Neural cell (in vitro differentiated cells): ENCODE results near the gene TMEM131. TPM values are rescaled to one million over a fixed set of nuclear protein-coding genes. Genes with fewer than 3 reads are reported as not detected.

Experiments used
- H2AFZ ChIP-seq: fragments of 200-600, 300-800 bp; sonication (generic), shearing (Covaris generic); 2 replicates; pipeline ENCODE4 v1.6.0; 2014; ENCODE audit warnings: low read depth, mild to moderate bottlenecking, antibody characterized with exemption, low read length, moderate library complexity
- H3F3A ChIP-seq: fragments of 200-600 bp; shearing (Covaris generic); 2 replicates; pipeline ENCODE4 v1.6.1; 2016; ENCODE audit warnings: mild to moderate bottlenecking, moderate library complexity, mixed read lengths, antibody characterized with exemption, low read length; ENCODE audit not compliant: insufficient read depth, poor library complexity, severe bottlenecking
- H3K27ac ChIP-seq: fragments of 200-600, 300-800 bp; sonication (generic), shearing (Covaris generic); 2 replicates; pipeline ENCODE4 v1.5.1; 2014; ENCODE audit warnings: mild to moderate bottlenecking, low read length, moderate library complexity
- H3K27me3 ChIP-seq: fragments of 300-800, 200-600 bp; sonication (generic), shearing (Covaris generic); 2 replicates; pipeline ENCODE4 v1.6.0; 2014; ENCODE audit warnings: mild to moderate bottlenecking, low read depth, low read length, moderate library complexity; ENCODE audit not compliant: insufficient read depth
- H3K36me3 ChIP-seq: fragments of 300-800, 200-600 bp; sonication (generic), shearing (Covaris generic); 2 replicates; pipeline ENCODE4 v1.5.1; 2014; ENCODE audit warnings: mild to moderate bottlenecking, antibody characterized with exemption, low read length, moderate library complexity; ENCODE audit not compliant: insufficient read depth
- H3K4me2 ChIP-seq: fragments of 300-800, 200-600 bp; sonication (generic), shearing (Covaris generic); 2 replicates; pipeline ENCODE4 v1.6.0; 2014; ENCODE audit warnings: mild to moderate bottlenecking, low read length
- H3K4me3 ChIP-seq: fragments of 300-800, 200-600 bp; sonication (generic), shearing (Covaris generic); 2 replicates; pipeline ENCODE4 v1.5.1; 2014; ENCODE audit warnings: mild to moderate bottlenecking, low read length, moderate library complexity
- H3K79me2 ChIP-seq: fragments of 200-600 bp; shearing (Covaris generic); replicated peaks from 2 replicates; pipeline ENCODE4 v1.6.0; 2014; ENCODE audit warnings: mild to moderate bottlenecking, low read length, moderate library complexity; ENCODE audit not compliant: insufficient read depth
- H3K9ac ChIP-seq: fragments of 300-800, 200-600 bp; sonication (generic), shearing (Covaris generic); 2 replicates; pipeline ENCODE4 v1.6.1; 2016; ENCODE audit warnings: mild to moderate bottlenecking, low read length, mixed read lengths
- H3K9me2 ChIP-seq: fragments of 200-600 bp; shearing (Covaris generic); 2 replicates; pipeline ENCODE4 v1.6.1; 2016; ENCODE audit warnings: mild to moderate bottlenecking, low read length, mixed read lengths; ENCODE audit not compliant: insufficient read depth
- H3K9me3 ChIP-seq: fragments of 200-600, 300-800 bp; sonication (generic), shearing (Covaris generic); 2 replicates; pipeline ENCODE4 v1.6.1; 2016; ENCODE audit warnings: mild to moderate bottlenecking, mixed run types, low read length, moderate library complexity, mixed read lengths
- H4K20me1 ChIP-seq: fragments of 200-600 bp; shearing (Covaris generic); 2 replicates; pipeline ENCODE4 v1.6.1; 2016; ENCODE audit warnings: mild to moderate bottlenecking, mixed run types; ENCODE audit not compliant: insufficient read depth
- CTCF ChIP-seq: fragments of 450-650 bp; IDR thresholded peaks from 2 replicates; pipeline ENCODE4 v1.5.1; 2014; ENCODE audit warnings: antibody characterized with exemption, mild to moderate bottlenecking, moderate library complexity; ENCODE audit not compliant: poor library complexity, severe bottlenecking
- EP300 ChIP-seq: fragments of 450-650 bp; conservative IDR thresholded peaks from 2 replicates; pipeline ENCODE4 v1.6.1; 2014; ENCODE audit warnings: antibody characterized with exemption, mild to moderate bottlenecking, moderate library complexity; ENCODE audit not compliant: poor library complexity, severe bottlenecking
- EZH2 ChIP-seq: fragments of 200-600, 300-800 bp; shearing (Covaris generic), sonication (generic); IDR thresholded peaks from 2 replicates; pipeline ENCODE4 v1.6.1; 2014; ENCODE audit warnings: antibody characterized with exemption, low read length, borderline replicate concordance, mild to moderate bottlenecking; ENCODE audit not compliant: insufficient read depth, poor library complexity, severe bottlenecking
- MXI1 ChIP-seq: fragments of 450-650 bp; conservative IDR thresholded peaks from 2 replicates; pipeline ENCODE4 v1.6.1; 2014; ENCODE audit warnings: antibody characterized with exemption, mild to moderate bottlenecking; ENCODE audit not compliant: poor library complexity, severe bottlenecking
- POLR2AphosphoS5 ChIP-seq: IDR thresholded peaks from 2 replicates; pipeline ENCODE4 v1.6.1; 2012
- RAD21 ChIP-seq: fragments of 450-650 bp; conservative IDR thresholded peaks from 2 replicates; pipeline ENCODE4 v1.6.1; 2014; ENCODE audit warnings: antibody characterized with exemption, mild to moderate bottlenecking, moderate library complexity
- REST ChIP-seq: IDR thresholded peaks from 2 replicates; pipeline ENCODE4 v1.6.1; 2012; ENCODE audit warnings: borderline replicate concordance
- TAF1 ChIP-seq: IDR thresholded peaks from 2 replicates; pipeline ENCODE4 v1.6.1; 2012; ENCODE audit warnings: low read depth
- polyA plus RNA-seq: library from polyadenylated mRNA; depleted of rRNA; stranded (reverse); fragments of >200 nt; gene quantifications from 2 replicates; pipeline ENCODE4 v1.2.3, GENCODE V29; 2014

TMEM131 gene
- polyA plus RNA-seq, 1 donor from 2014 or later = 9.6 TPM

DNA sequence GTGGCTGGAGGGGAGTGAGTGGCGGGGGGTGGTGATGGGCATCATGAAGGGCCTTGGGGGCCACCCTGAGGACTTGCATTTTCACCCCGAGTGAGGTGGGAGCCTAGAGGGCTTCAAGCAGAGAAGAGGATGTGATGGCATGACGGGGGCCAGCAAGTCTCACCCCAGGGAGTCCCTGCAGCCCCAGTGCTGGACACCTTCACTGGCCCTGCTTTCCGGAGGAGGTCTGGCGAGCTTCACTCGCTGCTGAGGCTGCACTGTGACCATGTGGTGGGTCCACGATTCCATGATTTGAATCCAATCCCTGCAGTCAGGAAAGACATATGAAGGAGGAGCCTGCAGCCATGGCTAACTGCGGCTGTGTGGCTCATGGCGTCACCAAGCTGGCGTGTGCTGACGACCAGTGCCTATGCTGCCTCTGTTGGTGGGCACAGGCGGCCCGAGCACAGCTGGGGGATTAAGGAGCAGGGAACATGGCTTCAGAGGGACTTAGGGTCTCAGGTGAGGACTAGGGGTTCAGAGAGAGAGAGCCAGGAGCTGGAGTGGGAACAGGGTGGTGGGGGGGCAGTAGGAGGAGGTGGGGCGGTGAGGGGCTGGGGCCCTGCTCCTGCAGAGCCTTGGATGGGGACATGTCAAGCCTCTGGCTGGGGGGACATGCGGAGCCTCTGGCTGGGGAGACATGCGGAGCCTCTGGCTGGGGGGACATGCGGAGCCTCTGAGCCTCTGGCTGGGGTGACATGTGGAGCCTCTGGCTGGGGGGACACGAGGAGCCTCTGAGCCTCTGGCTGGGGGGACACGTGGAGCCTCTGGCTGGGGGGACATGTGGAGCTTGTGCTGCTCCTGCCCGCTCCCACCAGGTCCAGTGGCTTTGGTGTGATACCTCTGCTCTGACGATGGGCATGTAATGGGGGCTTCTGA is 278.8 kb downstream of the TMEM131 start:
- TF ChIP-seq TAF1 = no peak
- Histone ChIP-seq H3K9me2 (no peaks in the 10 kb centered on the region), H3K27me3 (no peaks in the 10 kb centered on the region), H3F3A (no peaks in the 10 kb centered on the region), H3K79me2 (no peaks in the 10 kb centered on the region), H3K36me3 (no peaks in the 10 kb centered on the region), H4K20me1 (no peaks in the 10 kb centered on the region), H3K27ac (no peak overlapping the region), H3K9me3 (no peaks in the 10 kb centered on the region), H2AFZ (no peak overlapping the region), H3K4me3 (no peak overlapping the region), H3K4me2 (no peak overlapping the region), H3K9ac (no peak overlapping the region)

GRCh38 chr2:97715951-97716694 is 279.6 kb downstream of the TMEM131 start:
- Histone ChIP-seq H3K9me3 (no peaks in the 10 kb centered on the region), H3K4me2 (no peak overlapping the region), H3K27me3 (no peaks in the 10 kb centered on the region), H2AFZ (no peak overlapping the region), H3K36me3 (no peaks in the 10 kb centered on the region), H3K4me3 (no peak overlapping the region), H3F3A (no peaks in the 10 kb centered on the region), H4K20me1 (no peaks in the 10 kb centered on the region), H3K79me2 (no peaks in the 10 kb centered on the region), H3K27ac (no peak overlapping the region), H3K9ac (no peak overlapping the region), H3K9me2 (no peaks in the 10 kb centered on the region)
- TF ChIP-seq TAF1 (no peak), POLR2AphosphoS5 (no peak), CTCF (no peak), MXI1 (no peak), EZH2 (no peak), RAD21 (no peak), EP300 (no peak), REST (no peak)
